Epidermal melanocyte (primary cell): Measurements from ENCODE around the gene C4BPA.

Experiments
- DNase-seq: peaks from one replicate; pipeline ENCODE4 v3.0.0; 2011; ENCODE audit warnings: low spot score; ENCODE audit not compliant: insufficient read length

Gene C4BPA

DNA sequence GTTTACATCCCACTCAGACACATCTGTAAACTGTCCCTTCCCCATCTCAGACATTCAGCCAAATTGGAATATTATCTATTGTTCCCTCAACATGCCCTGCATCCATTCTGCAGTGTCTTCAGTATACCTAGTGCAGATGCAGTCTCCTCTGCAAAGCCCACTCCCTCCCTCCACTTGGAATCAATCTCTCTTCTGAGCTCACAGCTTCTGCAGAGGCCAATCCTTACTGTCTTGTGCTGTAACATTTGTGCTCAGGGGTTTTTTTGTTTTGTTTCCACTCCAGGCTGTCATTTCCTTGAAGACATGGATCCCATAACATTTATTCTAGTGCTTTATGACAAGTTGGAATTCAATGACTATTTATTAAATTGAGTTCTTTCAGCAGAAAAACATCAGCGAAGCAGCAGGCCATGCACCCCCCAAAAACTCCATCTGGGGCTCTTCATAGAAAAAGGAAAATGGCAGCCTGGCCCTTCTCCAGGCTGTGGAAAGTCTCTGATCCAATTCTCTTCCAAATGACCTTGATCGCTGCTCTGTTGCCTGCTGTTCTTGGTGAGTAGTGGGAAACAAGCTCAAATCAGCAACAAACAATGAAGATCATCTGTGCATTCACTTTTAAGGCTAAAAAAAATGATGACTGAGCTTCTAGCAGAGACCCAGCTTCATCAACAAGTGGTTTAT lies 8.7 kb downstream of the C4BPA start:
- DNase-seq: no peak

DNA sequence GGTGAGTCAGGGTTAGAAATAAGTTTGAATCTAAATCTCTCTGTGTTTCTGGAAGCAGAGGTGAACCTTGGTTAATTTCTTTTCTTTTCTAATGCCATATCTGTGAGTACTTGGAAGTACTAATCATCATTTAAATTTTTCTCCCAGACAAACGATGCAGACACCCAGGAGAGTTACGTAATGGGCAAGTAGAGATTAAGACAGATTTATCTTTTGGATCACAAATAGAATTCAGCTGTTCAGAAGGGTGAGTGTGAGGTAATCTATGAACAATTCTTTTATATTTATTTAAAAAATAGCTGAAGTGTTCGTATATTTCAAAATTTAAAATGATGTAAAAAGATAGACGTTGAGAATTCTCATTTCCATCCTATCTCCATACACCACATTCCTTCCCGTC lies 11.2 kb downstream of the C4BPA start:
- no peak for DNase-seq

DNA sequence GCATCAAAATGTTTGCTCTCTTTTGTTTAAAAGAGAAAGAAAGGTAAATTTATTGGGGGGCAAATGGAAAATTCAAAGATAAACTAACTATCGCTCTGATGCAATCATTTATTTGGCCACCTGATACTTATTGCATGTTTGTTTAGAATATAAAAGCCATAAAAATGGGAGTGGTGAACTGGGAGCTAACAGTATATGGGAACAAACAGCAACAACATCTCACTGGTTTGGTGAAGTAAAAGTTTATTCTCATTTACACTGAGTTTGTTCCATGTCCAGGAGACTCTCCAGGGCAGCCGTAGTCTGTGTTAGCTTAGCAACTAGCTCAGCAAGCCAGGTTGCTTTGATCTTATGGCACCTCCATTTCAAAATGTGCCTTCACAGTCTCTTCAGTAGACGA lies 20.4 kb downstream of the C4BPA start:
- no peak for DNase-seq

DNA sequence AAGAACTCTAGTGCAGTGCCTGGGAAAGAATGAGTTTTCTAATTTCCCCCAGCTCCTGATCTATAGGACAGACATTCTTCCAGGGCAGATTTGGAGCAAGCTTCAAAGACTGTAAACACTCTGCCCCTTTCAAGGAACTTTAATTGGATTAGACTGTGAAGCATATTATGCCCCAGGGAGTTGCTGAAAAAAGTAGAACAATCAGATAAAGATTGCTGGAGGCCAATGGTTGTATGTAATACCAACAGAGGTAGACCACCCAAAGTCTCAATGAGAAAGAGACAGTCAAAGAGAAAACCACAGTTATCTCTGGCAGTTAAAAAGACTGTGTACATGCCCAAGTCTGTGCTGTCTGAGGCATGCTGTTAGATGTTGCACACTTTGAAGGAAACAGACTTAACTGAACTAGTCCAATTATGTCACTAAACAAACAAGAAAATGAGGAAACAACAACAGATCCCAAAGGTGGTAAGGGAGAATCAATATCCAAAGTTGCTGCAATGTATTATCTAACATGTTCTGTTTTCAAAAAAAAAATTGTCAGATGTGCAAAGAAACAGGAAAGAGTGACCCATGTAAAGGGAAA lies 24.4 kb downstream of the C4BPA start:
- DNase-seq: no peak

DNA sequence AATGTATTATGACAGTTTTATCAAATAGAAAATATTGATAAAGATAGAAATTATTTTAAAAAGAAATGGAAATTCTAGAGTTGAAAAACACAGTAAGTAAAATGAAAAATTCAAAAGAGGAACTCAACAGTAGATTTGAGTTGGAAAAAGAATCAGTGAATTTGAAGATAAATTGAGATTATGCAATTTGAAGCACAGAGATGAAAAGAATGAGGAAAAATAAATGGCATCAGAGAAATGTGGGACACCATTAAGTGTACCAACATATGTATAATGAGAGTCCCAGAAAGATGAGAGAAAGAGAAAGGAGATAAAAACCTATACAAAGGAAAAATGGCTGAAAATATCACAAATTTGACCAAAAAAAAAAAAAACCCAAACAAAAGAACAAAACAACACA lies 25.0 kb downstream of the C4BPA start:
- DNase-seq: no peak

DNA sequence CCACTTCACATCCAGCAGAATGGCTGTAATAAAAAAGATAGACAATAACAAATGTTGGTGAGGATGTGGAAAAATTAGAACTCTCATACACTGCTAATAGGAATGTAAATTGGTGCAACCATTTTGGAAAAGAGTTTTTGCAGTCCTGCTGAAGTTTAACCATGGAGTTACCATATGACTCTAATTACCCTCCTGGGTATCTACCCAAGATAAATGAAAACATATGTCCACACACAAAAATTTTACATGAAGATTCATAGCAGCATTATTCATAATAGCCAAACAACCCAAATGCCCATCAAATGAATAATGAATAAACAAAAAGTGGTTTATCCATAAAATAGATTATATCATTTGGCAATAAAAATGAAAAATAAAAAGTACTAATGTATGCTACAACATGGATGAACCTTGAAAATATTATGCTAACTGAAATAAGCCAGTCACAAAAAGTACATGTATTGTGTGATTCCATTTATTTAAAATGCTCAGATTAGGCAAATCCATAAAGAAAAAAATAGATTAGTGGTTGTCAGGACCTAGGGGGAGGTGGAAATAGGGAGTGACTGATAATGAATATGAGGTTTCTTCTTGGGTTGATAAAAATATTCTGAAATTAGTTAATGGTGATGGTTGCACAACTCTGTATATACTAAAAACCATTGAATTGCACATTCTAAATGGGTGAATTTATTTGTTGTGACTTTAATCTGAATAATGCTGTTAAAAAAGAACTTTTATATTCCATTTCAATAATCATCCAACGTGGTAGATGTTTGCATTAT lies 26.4 kb downstream of the C4BPA start:
- DNase-seq: no peak

DNA sequence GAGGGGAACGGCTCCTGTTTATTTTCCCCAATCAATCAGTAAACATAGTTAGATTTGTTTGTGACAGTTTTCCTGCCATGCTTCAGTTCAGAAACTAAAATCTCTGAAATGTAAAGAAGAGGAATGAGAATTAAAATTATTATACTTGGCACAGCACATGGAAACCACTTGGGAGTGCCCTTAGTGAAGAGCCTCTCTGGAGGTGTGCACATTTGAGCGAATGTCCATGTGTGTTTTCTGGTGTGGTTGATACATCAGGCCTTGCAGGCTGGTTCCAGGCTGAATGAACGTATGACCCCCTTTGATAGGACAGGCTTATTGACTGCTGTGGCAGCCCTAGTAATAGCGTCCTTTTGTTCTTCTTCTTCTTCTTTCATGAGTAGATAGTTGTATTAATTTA lies 27.1 kb downstream of the C4BPA start:
- DNase-seq: no peak

DNA sequence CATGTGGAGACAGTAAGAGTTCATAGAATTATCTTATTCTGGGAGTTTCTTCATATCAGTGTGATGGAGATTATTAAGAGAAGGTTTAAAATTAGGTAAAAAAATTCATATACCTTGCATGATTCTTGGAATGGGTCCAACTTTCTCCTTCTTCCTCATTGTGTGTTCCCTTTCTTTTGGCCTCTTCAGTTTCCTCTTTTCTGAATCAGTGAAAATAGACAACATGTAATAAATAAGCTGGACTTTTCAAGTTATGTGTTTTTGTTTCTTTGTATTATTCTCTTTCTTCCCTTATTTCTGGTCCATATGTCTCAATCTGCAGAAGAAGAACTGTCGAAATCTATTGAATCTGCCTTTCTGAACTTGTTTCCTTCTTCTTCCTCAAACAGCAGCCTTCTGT lies 30.5 kb downstream of the C4BPA start:
- no peak for DNase-seq

DNA sequence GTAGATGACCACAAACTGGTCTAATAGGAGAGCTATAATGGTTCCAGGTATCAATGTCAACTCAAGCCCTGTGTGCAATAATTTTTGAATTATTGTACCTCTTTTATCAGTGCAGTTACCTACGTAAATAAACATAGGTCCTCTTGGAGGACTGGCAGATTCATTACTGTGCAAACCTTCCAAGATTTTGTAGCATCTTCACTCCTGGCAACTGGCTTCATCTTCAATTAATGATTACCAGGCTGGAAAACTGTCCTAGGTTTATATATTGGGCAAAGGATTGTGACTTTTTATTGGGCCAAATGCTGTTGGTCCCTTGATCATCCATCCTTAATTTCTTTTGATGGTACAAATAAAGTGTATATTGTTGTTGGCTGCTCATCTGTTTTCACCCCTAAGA lies 35.6 kb downstream of the C4BPA start:
- DNase-seq: no peak

DNA sequence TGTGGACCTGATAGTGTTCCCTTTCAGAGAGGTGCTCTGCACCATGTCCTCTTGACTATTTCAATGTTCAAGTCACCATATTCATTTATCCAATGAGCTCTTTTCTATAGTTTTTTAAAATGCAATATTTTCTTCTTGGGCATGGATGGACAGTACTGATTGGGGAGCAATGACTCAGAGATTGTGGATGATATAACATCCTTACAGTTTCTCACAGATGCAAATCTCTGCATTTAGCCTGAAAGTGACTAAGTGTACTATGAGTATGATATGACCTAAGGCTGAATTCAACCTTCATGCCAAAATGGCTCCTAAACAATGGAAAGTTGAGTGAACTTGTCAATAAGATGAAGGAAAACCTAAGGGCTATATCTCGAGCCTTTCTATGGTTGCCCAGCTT lies 36.5 kb downstream of the C4BPA start:
- no peak for DNase-seq

DNA sequence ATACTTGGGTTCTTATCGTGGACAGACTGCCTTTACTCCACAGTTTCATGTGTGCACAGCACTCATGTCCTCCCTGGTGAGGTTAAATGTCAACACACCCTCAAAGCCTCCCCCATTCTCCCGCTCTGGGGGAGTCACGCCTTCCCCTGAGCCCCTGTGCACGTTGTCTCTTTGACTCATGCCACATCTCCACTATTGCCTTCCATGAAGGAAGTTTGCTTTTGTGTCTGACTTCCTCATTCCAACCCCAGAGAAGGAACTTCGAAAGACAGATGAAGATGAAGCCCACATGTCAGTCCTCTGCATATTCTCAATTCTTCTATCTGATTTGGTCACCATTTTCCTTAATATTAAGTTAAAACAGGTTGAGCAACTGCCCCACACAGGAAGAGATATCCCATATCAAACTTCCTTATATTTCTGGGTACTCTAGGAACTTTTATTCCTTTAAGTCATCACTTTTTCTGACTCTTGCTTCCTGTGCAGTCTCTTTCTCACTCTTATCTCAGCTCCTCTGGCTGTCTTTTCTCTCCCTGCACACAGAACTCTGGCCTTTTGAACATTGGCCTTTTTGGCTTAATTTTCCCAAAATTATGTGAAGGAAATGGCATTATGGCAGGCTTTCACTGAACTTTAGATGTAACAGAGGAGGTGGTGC lies 41.5 kb downstream of the C4BPA start:
- DNase-seq: no peak

DNA sequence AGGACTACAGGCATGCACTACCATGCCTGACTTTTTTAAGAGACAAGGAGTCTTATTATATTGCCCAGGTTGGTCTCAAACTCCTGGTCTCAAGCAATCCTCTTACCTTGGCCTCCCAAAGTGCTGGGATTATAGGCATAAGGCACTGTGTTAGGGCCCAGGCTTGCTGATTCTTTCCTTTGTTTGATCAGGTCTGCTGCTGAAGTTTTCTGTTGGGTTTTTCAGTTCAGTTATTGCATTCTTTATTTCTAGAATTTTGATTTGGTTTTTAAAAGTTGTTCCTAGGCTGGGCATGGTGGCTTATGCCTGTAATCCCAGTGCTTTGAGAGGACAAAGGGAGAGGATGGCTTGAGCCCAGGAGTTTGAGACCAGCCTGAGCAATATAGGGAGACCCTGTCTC lies 47.9 kb downstream of the C4BPA start:
- no peak for DNase-seq

DNA sequence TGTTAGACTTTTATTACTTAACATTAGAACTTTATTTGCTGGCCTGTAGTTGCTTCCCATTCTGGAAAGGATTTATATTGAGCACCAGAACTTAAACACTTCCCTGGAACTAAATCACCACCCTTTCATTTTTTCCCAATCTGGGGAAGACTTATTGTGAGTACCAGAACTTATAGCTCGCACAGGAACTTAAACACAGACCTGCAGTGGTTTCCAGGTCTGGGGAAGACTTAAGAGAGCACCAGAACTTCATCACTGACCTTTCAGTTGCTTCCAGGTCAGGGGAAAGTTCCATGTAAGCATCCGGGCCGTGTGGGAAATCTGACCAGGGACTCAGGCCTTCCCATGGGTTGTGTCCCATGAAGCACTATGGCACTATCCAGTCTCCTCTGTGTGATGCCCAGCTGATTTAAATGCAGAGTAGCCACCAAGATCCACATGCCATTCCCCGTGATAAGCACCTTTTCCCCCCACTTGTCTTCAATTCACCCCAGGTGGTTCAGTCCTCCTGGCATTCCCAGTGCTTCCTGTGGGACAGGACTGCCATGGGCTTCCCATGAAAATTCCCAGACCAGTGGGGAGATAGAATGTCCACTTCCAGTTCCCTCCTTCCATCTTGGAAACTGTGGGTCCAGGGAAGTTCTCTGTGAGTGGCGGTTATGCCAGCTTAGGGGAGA lies 48.9 kb downstream of the C4BPA start:
- DNase-seq: no peak

DNA sequence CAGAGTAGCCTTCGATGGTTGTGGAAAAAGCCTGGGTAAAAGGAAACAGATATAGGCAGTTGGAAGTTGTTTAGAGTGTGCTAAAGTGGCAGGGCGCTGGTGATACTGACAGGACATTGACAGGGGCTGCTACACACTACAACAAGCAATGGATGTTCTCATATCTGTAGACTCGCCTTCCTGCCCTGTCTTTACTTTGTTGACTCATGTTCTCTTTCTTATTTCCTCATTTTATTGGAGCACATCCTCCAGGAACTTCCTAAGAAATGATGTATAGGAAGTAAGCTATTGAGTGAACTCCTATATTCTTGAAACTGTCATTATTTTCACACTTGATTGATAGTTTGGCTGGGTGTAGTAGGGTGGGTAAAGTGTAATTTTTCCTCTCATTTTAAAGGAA lies 51.0 kb downstream of the C4BPA start:
- DNase-seq: no peak

DNA sequence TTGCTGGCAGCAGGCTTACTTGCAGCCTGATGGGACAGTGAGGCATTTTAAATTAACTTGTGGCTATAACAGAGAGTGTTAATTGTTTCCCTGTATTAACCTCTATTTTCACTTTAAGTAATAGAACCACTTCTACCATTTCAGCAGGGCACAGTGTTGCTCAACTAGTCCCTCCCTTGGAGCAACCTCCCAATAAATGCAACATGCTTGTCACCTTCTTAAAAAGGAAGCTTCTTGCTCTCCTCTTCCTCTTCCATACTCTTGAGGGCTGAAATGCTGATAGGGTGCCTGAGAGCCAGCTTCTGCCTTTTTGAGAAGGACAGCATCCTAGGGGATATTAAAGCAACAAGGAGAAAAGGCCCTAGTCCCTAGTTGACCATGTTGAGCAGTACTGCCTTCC lies 52.1 kb downstream of the C4BPA start:
- DNase-seq: no peak

DNA sequence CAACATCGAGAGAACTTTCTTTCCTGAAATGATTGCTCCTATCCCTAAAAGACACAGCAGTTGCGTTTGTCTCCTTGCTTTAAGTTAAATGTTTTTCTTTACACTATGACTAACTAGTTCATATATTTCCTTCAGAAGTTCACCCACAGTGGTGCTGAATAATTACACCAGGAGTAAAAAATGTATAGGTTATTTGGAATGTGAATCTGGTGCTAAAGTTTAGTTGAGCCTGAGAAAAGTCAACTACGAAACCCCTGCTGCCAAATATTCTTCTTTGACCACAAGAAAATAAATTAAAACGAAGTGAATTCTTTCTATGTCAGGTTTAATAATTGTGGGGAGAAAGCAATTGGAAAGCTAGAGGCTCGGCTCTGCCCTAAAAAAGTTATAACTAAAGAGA lies 52.8 kb downstream of the C4BPA start:
- no peak for DNase-seq

DNA sequence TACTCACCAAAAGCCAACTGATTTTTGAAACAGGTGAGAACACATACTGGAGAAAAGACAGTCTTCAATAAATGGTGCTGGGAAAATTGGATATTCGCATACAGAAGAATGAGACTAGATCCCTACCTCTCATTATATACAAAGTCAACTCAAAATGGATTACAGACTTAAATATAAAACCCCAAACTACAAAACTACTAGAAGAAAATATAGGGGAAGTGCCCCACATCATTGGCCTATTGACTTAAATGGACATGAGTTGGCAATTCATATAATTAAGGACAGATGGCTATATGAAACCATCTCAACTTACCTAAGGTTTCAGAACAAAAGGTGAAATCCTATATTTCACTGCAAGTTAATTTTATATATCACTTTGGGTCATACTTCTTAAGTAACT lies 60.1 kb downstream of the C4BPA start:
- no peak for DNase-seq

DNA sequence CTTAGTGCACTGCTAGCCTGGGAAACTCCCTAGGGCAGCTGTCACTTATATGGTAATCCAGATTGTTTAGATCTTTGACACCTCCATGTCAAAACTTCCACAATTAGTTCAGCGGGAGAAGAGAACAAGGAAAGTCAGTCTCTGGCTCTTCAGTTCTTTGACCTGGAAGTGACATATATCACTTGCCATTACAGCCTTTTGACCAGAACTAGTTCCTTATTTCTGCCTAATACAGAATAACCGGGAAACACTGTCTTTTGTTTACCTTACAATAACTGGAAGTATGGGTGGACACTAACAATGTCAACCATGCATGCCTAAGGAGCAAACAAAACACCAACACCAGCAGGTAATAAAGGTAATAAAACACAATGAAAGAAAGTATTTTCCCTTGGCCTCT lies 68.3 kb downstream of the C4BPA start:
- DNase-seq: no peak

DNA sequence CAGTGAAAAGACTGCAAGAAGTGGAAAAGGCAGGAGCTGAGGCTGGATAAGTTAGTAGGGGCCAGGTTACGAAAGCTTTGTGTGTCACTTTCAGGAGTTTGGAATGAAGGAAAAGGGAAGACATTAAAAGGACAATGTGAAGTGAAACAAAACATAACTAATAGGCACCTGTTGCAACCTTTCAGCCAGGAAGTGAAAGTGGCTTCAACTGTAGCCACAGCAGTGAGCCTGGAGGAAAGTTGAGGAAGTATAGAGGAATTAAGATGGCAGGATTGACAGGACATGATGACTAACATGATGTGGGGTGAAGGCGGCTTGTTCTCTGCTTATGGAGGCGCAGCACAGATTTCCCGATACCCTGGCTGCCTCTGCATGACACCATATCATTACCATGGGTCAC lies 68.9 kb downstream of the C4BPA start:
- DNase-seq: no peak

DNA sequence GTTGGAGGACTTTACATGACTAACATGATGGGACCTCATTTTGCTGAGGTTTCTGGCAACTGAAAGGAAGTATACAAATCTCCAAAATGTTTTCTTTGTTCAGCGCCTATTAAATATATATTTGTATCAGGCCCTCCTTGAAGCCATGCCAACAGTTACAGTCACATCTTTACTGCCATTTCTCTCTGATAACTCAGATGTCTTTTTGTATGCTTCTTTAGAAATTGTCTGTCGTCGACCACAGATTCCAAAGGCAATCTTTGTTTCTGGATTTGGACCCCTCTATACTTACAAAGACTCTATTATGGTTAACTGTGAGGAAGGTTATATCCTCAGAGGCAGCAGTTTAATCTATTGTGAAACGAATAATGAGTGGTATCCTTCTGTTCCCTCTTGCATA lies 69.4 kb downstream of the C4BPA start:
- DNase-seq: no peak

DNA sequence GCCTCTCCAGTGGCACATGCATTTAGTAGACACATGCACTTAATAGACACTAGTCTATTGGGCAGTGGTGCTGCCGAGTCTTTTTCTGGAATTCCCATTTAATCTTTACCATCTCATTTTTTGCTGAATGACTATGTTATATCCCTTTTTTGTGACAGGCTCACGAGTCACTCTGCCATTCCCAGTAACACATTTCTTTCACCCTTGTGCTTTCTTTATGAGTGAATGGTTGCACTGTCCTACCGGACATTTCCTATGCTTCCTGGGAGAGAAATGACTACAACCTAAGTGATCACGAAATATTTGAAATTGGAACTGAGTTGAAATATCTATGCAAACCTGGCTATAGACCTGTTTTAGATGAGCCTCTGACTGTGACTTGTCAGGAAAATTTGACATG lies 70.9 kb downstream of the C4BPA start:
- DNase-seq: no peak

DNA sequence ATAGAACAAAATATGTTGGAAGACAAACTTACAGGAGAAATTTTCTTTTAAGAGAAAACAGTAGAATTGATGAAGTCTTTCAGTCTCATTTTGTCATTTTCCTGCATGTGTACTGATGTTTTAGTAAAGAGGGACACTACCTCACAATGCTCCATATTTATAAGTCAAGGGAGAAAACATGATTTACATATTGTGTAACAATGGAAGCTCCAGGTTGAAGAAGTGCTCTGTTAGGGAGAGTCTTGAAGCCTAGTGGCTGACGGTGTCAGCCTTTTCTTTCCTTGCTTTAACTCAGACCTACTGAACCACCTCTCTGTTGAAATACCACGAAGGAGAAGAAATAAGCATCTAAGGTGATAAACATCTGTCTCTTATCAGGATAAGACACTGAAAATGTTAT lies 75.0 kb downstream of the C4BPA start:
- no peak for DNase-seq
